CD4-positive, alpha-beta T cell treated with Interleukin-15 for 4 hours (primary cell): ENCODE measurements around the gene ACER2.
A peak's percentile ranks its signal among the peaks of the same experiment; 100 is the strongest.
"Not testable (repeated sequence)": the region's sequence is repeated elsewhere in the genome, so short reads cannot be mapped to it uniquely, and the experiment has no call there.

Experiments
- DNase-seq: peaks from one replicate; pipeline ENCODE4 v3.0.0-alpha.2; 2020; ENCODE audit warnings: low spot score

Gene ACER2

GRCh38 chr9:19408693-19409400 lies at the start of gene ACER2:
Gene ACER2, plus strand, starts transcription at chr9:19409009. Its CDS starts 76 bp downstream, at chr9:19409085.
- peak; percentile 97 for DNase-seq

DNA sequence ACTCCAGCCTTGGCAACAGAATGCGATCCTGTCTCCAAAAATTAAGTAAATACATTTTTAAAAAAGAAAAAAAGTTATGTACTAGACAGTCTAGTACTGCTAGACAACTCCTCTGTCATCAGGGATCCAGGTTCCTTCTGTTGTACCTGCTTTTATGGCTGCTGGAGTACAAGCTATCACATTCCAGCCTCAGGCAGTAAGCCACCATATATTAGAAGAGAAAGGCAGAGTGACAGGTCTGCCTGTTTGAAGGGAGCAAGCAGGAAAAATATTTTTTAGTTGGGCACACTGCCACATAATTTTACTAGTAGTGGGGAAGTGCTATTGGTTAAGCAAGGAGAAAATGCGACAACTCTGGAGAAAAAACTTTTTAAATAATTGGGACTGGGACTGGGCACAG lies 39.7 kb upstream of the ACER2 start:
- DNase-seq = no peak

DNA sequence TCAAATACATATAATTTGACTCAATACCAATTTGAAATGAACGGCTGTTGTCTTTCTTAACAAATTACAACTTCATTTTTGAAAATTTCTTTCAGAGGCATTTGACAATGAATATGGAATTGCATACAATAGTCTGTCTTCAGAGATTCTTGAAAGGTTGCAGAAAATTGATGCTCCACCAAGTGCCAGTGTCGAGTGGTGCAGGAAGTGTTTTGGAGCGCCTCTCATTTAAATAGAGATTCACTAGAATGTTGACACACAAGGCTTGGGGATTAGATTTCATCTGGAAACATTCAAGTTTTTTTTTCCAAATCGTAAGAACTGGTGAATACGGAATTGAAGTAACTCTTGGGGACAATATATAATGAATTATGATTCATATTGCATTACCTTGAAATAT lies 36.9 kb upstream of the ACER2 start:
- no peak for DNase-seq

GRCh38 chr9:19372567-19372966 lies 36.2 kb upstream of the ACER2 start:
- DNase-seq = no peak

GRCh38 chr9:19373527-19373926 lies 35.3 kb upstream of the ACER2 start:
- DNase-seq = no peak

DNA sequence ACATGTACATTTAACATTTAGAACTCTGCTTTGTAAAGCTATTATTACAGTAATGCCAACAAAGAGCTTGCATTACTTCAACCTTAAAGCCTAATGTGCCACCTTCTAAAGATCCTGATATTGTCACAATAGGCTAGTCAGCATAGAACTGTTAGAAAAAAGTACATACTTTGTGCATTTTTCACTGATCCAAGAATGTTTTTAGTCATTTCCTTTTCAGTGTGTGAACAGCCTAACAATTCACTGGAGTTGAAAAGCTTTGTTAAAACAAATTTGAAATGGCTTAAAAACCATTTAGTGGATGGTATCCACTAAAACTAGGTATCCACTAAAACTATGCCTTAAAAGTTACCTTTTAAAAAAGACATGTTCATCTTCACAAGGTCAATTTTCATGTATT lies 33.3 kb upstream of the ACER2 start:
- DNase-seq = no peak

GRCh38 chr9:19376931-19377330 lies 31.9 kb upstream of the ACER2 start:
- DNase-seq = no peak

DNA sequence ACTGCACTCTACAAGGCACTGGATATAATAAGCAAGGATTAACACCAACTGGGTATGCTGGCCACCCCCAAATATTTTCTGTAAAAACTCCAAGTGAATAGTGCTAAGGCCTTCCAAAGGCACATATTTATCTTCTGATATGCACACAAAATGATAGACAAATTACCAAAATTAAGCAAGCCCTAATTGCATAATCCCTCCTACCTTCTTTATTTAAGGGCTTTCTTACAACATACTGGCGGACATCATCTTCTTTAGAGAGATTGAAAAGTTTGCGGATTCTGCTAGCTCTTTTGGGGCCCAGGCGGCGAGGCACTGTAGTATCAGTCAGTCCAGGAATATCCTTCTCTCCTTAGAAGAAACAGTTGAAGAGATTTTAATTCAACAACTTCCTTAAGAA lies 30.6 kb upstream of the ACER2 start:
- no peak for DNase-seq

DNA sequence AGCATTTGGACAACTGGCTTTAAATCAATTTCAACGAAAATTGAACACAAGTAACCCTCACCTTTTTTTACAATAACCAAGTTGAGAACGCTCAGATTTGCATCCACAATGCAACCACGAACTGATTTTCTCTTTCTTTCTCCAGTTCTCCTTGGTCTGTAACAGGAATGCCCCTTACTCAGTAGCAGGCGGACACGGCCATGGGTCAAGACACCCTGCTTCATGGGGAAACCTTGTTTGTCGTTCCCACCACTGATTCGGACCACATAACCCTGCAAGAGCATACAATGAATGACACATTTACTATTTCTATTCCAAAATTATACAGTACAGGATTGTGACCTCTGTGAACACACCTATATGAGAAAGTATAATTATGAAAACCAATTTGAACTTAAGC lies 30.2 kb upstream of the ACER2 start:
- no peak for DNase-seq

DNA sequence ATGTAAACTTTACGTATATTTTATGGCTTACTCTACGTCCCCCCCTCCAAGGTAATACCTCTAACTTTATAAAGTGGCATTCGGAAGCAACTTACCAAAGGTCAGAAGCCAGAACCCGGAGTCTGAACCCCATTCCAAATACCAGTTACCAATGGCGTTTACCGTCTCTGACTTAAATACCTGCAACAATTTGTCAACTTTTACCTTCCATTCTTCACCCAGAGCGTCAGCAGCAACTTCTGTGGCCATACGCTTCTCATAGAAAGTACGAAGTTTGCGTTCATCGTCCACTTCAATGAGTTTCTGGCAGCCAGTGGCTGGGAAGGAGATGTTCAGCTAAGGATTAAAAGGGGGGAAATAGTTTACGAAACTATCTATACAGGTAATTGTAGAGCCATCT lies 29.5 kb upstream of the ACER2 start:
- peak; percentile 6 for DNase-seq

GRCh38 chr9:19379697-19380046 lies 29.1 kb upstream of the ACER2 start:
- DNase-seq = peak; percentile 38

- no peak for DNase-seq
These were observed 28.1 kb upstream of the ACER2 start for GRCh38 chr9:19380826-19381075.

- no peak for DNase-seq
These were observed 27.2 kb upstream of the ACER2 start for GRCh38 chr9:19381656-19382055.

GRCh38 chr9:19385212-19385611 lies 23.6 kb upstream of the ACER2 start:
- DNase-seq = not testable (repeated sequence)

GRCh38 chr9:19385786-19386501 lies 22.9 kb upstream of the ACER2 start:
- no peak for DNase-seq

DNA sequence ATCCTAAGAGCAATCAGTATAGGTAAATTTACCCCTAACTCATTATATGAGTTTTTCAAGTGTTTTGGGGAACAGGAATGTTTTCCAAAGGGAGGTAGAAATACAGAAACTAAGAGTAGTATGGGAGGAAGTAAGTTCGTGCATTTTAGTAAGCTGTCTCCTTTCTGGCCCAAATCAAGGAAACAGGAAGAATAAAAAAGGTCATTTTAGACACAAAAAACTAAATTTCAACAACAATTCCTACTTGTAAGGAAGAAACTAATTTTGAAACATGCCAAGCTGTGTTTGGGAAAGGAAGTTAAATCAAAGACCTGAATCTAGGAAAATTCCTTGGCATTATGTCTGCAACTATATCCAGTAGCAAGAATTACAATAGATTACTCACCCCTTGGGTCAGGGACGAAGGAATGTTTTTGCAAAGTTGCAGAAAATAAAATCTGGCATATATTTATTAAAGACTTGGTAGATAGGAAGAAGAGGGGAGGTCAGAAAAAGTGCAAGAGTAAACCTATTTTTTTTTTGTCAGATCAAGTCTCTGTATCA lies 22.2 kb upstream of the ACER2 start:
- no peak for DNase-seq

- no peak for DNase-seq
These were observed 21.5 kb upstream of the ACER2 start for GRCh38 chr9:19387317-19387716.

GRCh38 chr9:19389539-19389938 lies 19.3 kb upstream of the ACER2 start:
- not testable (repeated sequence) for DNase-seq

DNA sequence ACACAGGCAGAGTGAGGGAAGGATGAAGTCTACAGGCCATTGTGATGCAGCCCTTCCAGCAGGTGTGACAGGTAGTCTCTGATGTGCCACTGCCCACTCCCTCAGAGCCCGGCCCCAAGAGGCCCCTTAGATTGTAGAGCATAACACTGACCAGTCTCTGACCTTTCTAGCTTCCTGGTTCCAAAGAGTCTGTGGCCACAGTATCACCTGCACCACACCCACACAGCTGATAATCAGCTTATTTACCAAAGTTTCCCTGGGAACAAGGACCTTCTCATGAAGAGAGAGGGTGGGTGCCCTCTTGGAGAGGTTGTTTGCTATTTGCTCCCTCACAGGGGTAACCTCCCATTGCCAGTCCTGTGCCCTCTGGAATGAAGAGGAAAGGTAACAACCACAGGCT lies 11.0 kb upstream of the ACER2 start:
- no peak for DNase-seq

GRCh38 chr9:19403231-19403630 lies 5.6 kb upstream of the ACER2 start:
- not testable (repeated sequence) for DNase-seq

- DNase-seq = no peak
These were observed 4.3 kb upstream of the ACER2 start for GRCh38 chr9:19404283-19405075.

GRCh38 chr9:19405771-19406170 lies 3.0 kb upstream of the ACER2 start:
- no peak for DNase-seq

DNA sequence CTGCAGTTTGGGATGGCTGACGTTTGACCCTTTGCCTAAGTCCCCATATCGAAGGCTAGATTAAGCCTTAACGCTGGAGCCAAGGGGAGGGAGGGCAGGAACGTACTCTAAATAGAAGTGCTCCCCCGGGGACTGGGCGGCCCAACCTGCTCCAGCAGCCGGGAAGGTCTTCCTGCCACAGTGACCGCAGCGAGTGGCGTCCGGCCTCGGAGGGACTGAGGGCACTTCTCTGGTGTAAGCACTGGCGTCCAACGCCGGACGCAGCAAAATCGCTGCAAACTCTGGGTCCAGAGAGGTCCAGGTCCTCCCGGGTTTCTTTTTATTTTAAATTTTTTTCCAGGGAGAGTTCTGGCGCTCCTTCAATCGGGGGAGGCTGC lies 505 bp upstream of the ACER2 start:
- peak; percentile 5 for DNase-seq
